Endothelial cell of umbilical vein (primary cell): ENCODE data around the gene CDC42BPB.

ENCODE experiments used
- CTCF ChIP-seq, 2 donors: IDR thresholded peaks; 1 replicate in 1 of 2; 2 replicates in 1 of 2; pipeline ENCODE4 v1.5.1; 2011; ENCODE audit warnings: low read length in 2 of 2, mild to moderate bottlenecking in 2 of 2, moderate library complexity in 2 of 2, control low read depth in 1 of 2, inconsistent platforms in 1 of 2, low read depth in 1 of 2; ENCODE audit not compliant: insufficient read depth in 1 of 2; ENCODE audit errors: extremely low read depth in 1 of 2
- EZH2 ChIP-seq: IDR thresholded peaks from 2 replicates; pipeline ENCODE4 v1.6.1; 2012; ENCODE audit warnings: borderline replicate concordance, low read depth, mild to moderate bottlenecking, moderate library complexity, low read length, inconsistent platforms; ENCODE audit not compliant: severe bottlenecking
- FOS ChIP-seq: IDR thresholded peaks from 2 replicates; pipeline ENCODE4 v1.6.1; 2011; ENCODE audit warnings: mild to moderate bottlenecking, low read length, moderate library complexity, borderline replicate concordance; ENCODE audit not compliant: insufficient read depth
- JUN ChIP-seq: IDR thresholded peaks from 2 replicates; pipeline ENCODE4 v1.6.1; 2011; ENCODE audit warnings: borderline replicate concordance, low read depth; ENCODE audit not compliant: insufficient read length, insufficient read depth
- MAX ChIP-seq: IDR thresholded peaks from 2 replicates; pipeline ENCODE4 v1.6.1; 2011; ENCODE audit not compliant: insufficient read depth, insufficient read length
- POLR2A ChIP-seq: IDR thresholded peaks from 2 replicates; pipeline ENCODE4 v1.6.1; 2012; ENCODE audit warnings: low read depth, mild to moderate bottlenecking, control low read depth, low read length
- POLR2AphosphoS5 ChIP-seq: IDR thresholded peaks from 2 replicates; pipeline ENCODE4 v1.6.1; 2012; ENCODE audit warnings: low read depth, mild to moderate bottlenecking, control low read depth, low read length, moderate library complexity; ENCODE audit not compliant: insufficient read depth

GRCh38 chr14:102986810-102987579 lies 70.4 kb downstream of the CDC42BPB start:
- TF ChIP-seq POLR2A (no peak), POLR2AphosphoS5 (no peak), CTCF (IDR thresholded peaks at IDR 0.05; ENCODE audit: extremely low read depth in 1 of 2, insufficient read depth in 1 of 2, low read depth in 1 of 2, low read length in 2 of 2) (no peak), MAX (no peak), EZH2 (no peak), JUN (no peak), FOS (no peak)
